K562 (cell line): ENCODE data around the gene CRYZL1. TPM values are rescaled to one million over a fixed set of nuclear protein-coding genes. Genes with fewer than 3 reads are reported as not detected.
A peak's percentile ranks its signal among the peaks of the same experiment; 100 is the strongest.

Experiments used
- ATAC-seq: fragments of 200-7000 bp; cut with Tn5 transposase; 3 replicates; pipeline ENCODE4 v1.9.1; 2020; ENCODE audit warnings: moderate library complexity
- BruUV-seq: library from RNA; stranded (reverse); fragments of 400-500 nt; replicated peaks from 2 replicates; lab custom pipeline; 2021; lab: Mats Ljungman, UMichigan
- CTCF ChIA-PET: fragments of 300-600 bp; formaldehyde crosslinking; extraction: SDS; loops from one replicate; lab custom pipeline; 2021; ENCODE audit warnings: low intra/inter-chr PET ratio; lab: Yijun Ruan, JAX
- POLR2A ChIA-PET: fragments of 300-600, 350-650 bp; sonication (Branson Sonifier 250); formaldehyde crosslinking; extraction: SDS; loops from one replicate; lab custom pipeline; 2021; ENCODE audit warnings: antibody characterized with exemption, inconsistent platforms; lab: Yijun Ruan, JAX
- DNase-seq, 4 experiments: peaks; one replicate each; pipeline versions ENCODE4 v3.0.0 to v3.0.0-alpha.2; 2011 to 2018; ENCODE audit warnings: low spot score in 3 of 4, mixed read lengths in 3 of 4; ENCODE audit errors: extremely low read depth in 1 of 4
- FAIRE-seq: peaks from 2 replicates; lab custom pipeline; 2011; peaks lifted over from hg19 to GRCh38; lab: Jason Lieb, UNC
- H2AFZ ChIP-seq: 2 replicates; pipeline ENCODE4 v1.6.0; 2011; ENCODE audit warnings: low read depth, low read length, control low read depth, inconsistent platforms
- H3K27ac ChIP-seq: fragments of 200-600 bp; 3 replicates; pipeline ENCODE4 v1.8.0; 2011; ENCODE audit warnings: low read depth, mild to moderate bottlenecking, control low read depth, inconsistent platforms, low read length, moderate library complexity, mixed read lengths; ENCODE audit errors: extremely low read depth
- H3K27me3 ChIP-seq, 2 experiments: fragments of 300-600 bp in 1 of 2; 2 replicates in 1 of 2; 3 replicates in 1 of 2; pipeline versions ENCODE4 v1.6.0 to v1.8.0; 2011; ENCODE audit warnings: inconsistent platforms in 2 of 2, low read length in 2 of 2, mild to moderate bottlenecking in 1 of 2, mixed read lengths in 1 of 2, moderate library complexity in 1 of 2; ENCODE audit not compliant: control insufficient read depth in 2 of 2, insufficient read depth in 2 of 2
- H3K36me3 ChIP-seq: fragments of 300-600 bp; 3 replicates; pipeline ENCODE4 v1.8.0; 2011; ENCODE audit warnings: mild to moderate bottlenecking, low read length, inconsistent platforms; ENCODE audit not compliant: control insufficient read depth, insufficient read depth
- H3K4me1 ChIP-seq, 2 experiments: fragments of 200-600 bp in 1 of 2; replicated peaks in 1 of 2; 2 replicates in 1 of 2; 3 replicates in 1 of 2; pipeline versions ENCODE4 v1.5.1 to v1.8.0; 2011; ENCODE audit warnings: inconsistent platforms in 2 of 2, low read length in 2 of 2, mild to moderate bottlenecking in 1 of 2, mixed read lengths in 1 of 2, moderate library complexity in 1 of 2; ENCODE audit not compliant: control insufficient read depth in 2 of 2, insufficient read depth in 2 of 2
- H3K4me2 ChIP-seq: 2 replicates; pipeline ENCODE4 v1.6.1; 2011; ENCODE audit warnings: low read length, control low read depth, inconsistent platforms, mixed read lengths; ENCODE audit not compliant: insufficient read depth
- H3K4me3 ChIP-seq: fragments of 200-600 bp; sonication (generic), shearing (Covaris generic); 2 replicates; pipeline ENCODE4 v1.5.1; 2016; ENCODE audit warnings: control low read depth, inconsistent platforms
- H3K79me2 ChIP-seq: fragments of 200-600 bp; 3 replicates; pipeline ENCODE4 v1.8.0; 2011; ENCODE audit warnings: low read length, inconsistent platforms; ENCODE audit not compliant: control insufficient read depth, insufficient read depth
- H3K9ac ChIP-seq, 2 experiments: 2 replicates each; pipeline versions ENCODE4 v1.6.0 to v1.6.1; 2011; ENCODE audit warnings: low read depth in 2 of 2, low read length in 2 of 2, control low read depth in 1 of 2, inconsistent platforms in 1 of 2, mild to moderate bottlenecking in 1 of 2, mixed read lengths in 1 of 2; ENCODE audit not compliant: insufficient read depth in 1 of 2
- H3K9me1 ChIP-seq: one replicate; pipeline ENCODE4 v1.6.0; 2011; ENCODE audit warnings: inconsistent platforms, mild to moderate bottlenecking, low read length, moderate library complexity; ENCODE audit not compliant: control insufficient read depth, insufficient read depth
- H3K9me3 ChIP-seq: replicated peaks from 2 replicates; pipeline ENCODE4 v1.5.1; 2011; ENCODE audit warnings: low read depth, low read length, inconsistent platforms; ENCODE audit not compliant: control insufficient read depth, insufficient read depth
- H4K20me1 ChIP-seq: replicated peaks from 2 replicates; pipeline ENCODE4 v1.6.1; 2011; ENCODE audit warnings: low read length, inconsistent platforms, mixed read lengths; ENCODE audit not compliant: control insufficient read depth, insufficient read depth
- CC2D1A ChIP-seq: fragments of 450-650 bp; IDR thresholded peaks from 2 replicates; pipeline ENCODE4 v1.6.1; 2017; ENCODE audit warnings: mild to moderate bottlenecking
- MGA ChIP-seq: fragments of 450-650 bp; IDR thresholded peaks from 2 replicates; pipeline ENCODE4 v1.6.1; 2016; ENCODE audit warnings: mild to moderate bottlenecking, moderate library complexity
- XRCC4 ChIP-seq: IDR thresholded peaks from one replicate; pipeline ENCODE4 v1.6.1; 2011; ENCODE audit not compliant: insufficient read depth, insufficient read length; ENCODE audit errors: extremely low read depth
- ZFP1 ChIP-seq: fragments of 450-650 bp; formaldehyde crosslinking; IDR thresholded peaks from 2 replicates; pipeline ENCODE4 v1.4.0; 2020; ENCODE audit warnings: mild to moderate bottlenecking, mixed read lengths
- ZNF384 ChIP-seq: IDR thresholded peaks from 2 replicates; pipeline ENCODE4 v1.6.1; 2012; ENCODE audit warnings: low read depth, low read length, improper control_type of control experiment
- ZNF518B ChIP-seq: fragments of 250-450 bp; sonication (Bioruptor Pico); IDR thresholded peaks from 2 replicates; pipeline ENCODE4 v1.5.0; 2021; ENCODE audit warnings: mild to moderate bottlenecking, moderate library complexity
- WGBS: fragments of 100-300 bp; shearing (Covaris generic); methylation state at CpG from one replicate; pipeline ENCODE4 v1.1.6; 2016; ENCODE audit warnings: low coverage, mixed read lengths; ENCODE audit not compliant: insufficient coverage; ENCODE audit errors: missing lambda C conversion rate; 5-methylcytosine and 5-hydroxymethylcytosine counted together
- in situ Hi-C: fragments of 300-500 bp; cut with MboI; formaldehyde crosslinking; loops from 4 replicates; pipeline ENCODE4 v1.15.0; 2018; ENCODE audit warnings: inconsistent platforms, mixed read lengths
- intact Hi-C: fragments of 100-400 bp; cut with micrococcal nuclease; formaldehyde crosslinking; loops from 2 replicates; pipeline ENCODE4 v1.14.2; 2022
- polyA plus RNA-seq, 8 experiments: library from polyadenylated mRNA; depleted of rRNA in 4 of 8; stranded (reverse) in 5 of 8; unstranded in 3 of 8; fragments of >200 nt; fragmentation: Nextera tagmentation in 2 of 8; fragmentation: Illumina TruSeq in 1 of 8; extraction: Ambion mirVana in 2 of 8; extraction: Trizol in 1 of 8; gene quantifications; 2 replicates each; pipeline versions ENCODE4 v1.2.1 to v1.2.3, GENCODE V29; 2011 to 2014; ENCODE audit warnings: inconsistent platforms in 1 of 8, missing spikeins in 1 of 8
- total RNA-seq, 7 experiments: library from RNA; depleted of rRNA in 6 of 7; stranded (reverse); fragments of >200 nt in 6 of 7; fragmentation: Illumina TruSeq in 2 of 7; extraction: Trizol in 2 of 7; gene quantifications; 2 replicates each; pipeline versions ENCODE4 v1.2.1 to v1.2.3, GENCODE V29; 2011 to 2021; ENCODE audit warnings: low replicate concordance in 1 of 7

CRYZL1 gene
- total and polyA plus RNA-seq, 9 of the 15 experiments (the other 6 are each of a cell fraction or from before 2014, with no cell fraction given) = 19.9 to 98.2 (median 39.2) TPM

DNA sequence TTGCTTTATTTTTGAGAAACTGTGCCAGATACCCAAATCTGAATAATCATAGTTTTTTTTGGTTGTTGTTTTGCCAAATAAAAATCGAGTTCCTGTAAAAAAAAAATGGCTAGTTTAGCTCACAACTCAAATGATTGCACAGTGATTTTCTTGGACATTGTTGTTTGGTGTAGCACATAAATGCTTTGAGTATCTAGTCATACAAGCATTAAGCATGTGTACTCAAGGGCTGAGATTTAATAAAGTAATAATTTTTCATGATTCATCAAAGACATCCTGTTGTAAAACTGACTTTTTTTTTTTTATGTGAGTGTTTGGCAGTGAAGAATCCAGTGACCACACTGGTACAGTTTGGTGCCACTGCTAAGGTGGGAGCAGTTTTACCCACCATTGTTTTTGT is 19.6 kb upstream of the CRYZL1 start:
- Histone ChIP-seq H3K4me1 (peaks cover 0 to 11% of the 10 kb centered on the region in 2 experiments; a peak in 3 of 5 replicates), H4K20me1 (no peaks in the 10 kb centered on the region), H2AFZ (no peak overlapping the region), H3K4me3 (no peak overlapping the region), H3K79me2 (no peaks in the 10 kb centered on the region), H3K27me3 (no peaks in the 10 kb centered on the region; a peak in 1 of 5 replicates), H3K9ac (no peak overlapping the region), H3K9me1 (no peaks in the 10 kb centered on the region), H3K36me3 (no peaks in the 10 kb centered on the region), H3K4me2 (no peak overlapping the region), H3K9me3 (no peaks in the 10 kb centered on the region), H3K27ac (no peak overlapping the region)
- FAIRE-seq (no peak), ATAC-seq (no peak), DNase-seq (no peak)
- WGBS = 11% methylated on average over 1 of the region's 1 CpG
- in situ Hi-C loops = no loop called here
- TF ChIP-seq XRCC4 = no peak
- TF ChIP-seq ZNF518B (CRISPR knock-in tag) = no peak
- TF ChIP-seq ZNF384 = no peak
- no peak for TF ChIP-seq MGA
- TF ChIP-seq CC2D1A = no peak
- peak; percentile 74; the same call in 1 of the 2 replicates for TF ChIP-seq ZFP1 (CRISPR knock-in tag)
- no TSS peak for BruUV-seq
- POLR2A ChIA-PET = interaction anchor here (1.2 kb wide), 2 partner anchors 12 to 26 kb away, joined by 5 to 6 read pairs; no protein-coding TSS in a partner anchor
- CTCF ChIA-PET = no interaction called here
- intact Hi-C loops = no loop called here
